Measurements from ENCODE around the gene TMX4.
"Not testable (repeated sequence)": the region's sequence is repeated elsewhere in the genome, so short reads cannot be mapped to it uniquely, and the experiment has no call there.

TMX4 gene

GRCh38 chr20:8019246-8019997 is at the start of gene TMX4:
TMX4 (minus strand) TSS chr20:8019761; CDS start chr20:8019613, 148 bp downstream.
- peak; percentile 80 for DNase-seq (ENCODE audit: low read depth)

GRCh38 chr20:8067082-8067481 is 47.5 kb upstream of the TMX4 start:
- DNase-seq (ENCODE audit: low read depth) = no peak

- no peak for DNase-seq (ENCODE audit: low read depth)
Observed at GRCh38 chr20:8066662-8067061, 47.1 kb upstream of the TMX4 start.

- no peak for DNase-seq (ENCODE audit: low read depth)
Observed at GRCh38 chr20:8065691-8066090, 46.1 kb upstream of the TMX4 start.

- DNase-seq (ENCODE audit: low read depth) = no peak
Observed at GRCh38 chr20:8062756-8063155, 43.2 kb upstream of the TMX4 start.

GRCh38 chr20:8061861-8062518 is 42.4 kb upstream of the TMX4 start:
- no peak for DNase-seq (ENCODE audit: low read depth)

- DNase-seq (ENCODE audit: low read depth) = no peak
Observed at GRCh38 chr20:8060977-8061376, 41.4 kb upstream of the TMX4 start.

GRCh38 chr20:8057871-8058270 is 38.3 kb upstream of the TMX4 start:
- no peak for DNase-seq (ENCODE audit: low read depth)

- DNase-seq (ENCODE audit: low read depth) = no peak
Observed at GRCh38 chr20:8055096-8055495, 35.5 kb upstream of the TMX4 start.

GRCh38 chr20:8050157-8050837 is 30.7 kb upstream of the TMX4 start:
- DNase-seq (ENCODE audit: low read depth) = no peak

GRCh38 chr20:8049310-8049709 is 29.7 kb upstream of the TMX4 start:
- no peak for DNase-seq (ENCODE audit: low read depth)

- no peak for DNase-seq (ENCODE audit: low read depth)
Observed at GRCh38 chr20:8045946-8046345, 26.4 kb upstream of the TMX4 start.

GRCh38 chr20:8043687-8044282 is 24.2 kb upstream of the TMX4 start:
- DNase-seq (ENCODE audit: low read depth) = no peak

- no peak for DNase-seq (ENCODE audit: low read depth)
Observed at GRCh38 chr20:8039042-8039441, 19.5 kb upstream of the TMX4 start.

- DNase-seq (ENCODE audit: low read depth) = no peak
Observed at GRCh38 chr20:8036771-8037170, 17.2 kb upstream of the TMX4 start.

- DNase-seq (ENCODE audit: low read depth) = no peak
Observed at GRCh38 chr20:8033151-8033841, 13.7 kb upstream of the TMX4 start.

- DNase-seq (ENCODE audit: low read depth) = no peak
Observed at GRCh38 chr20:8032499-8032898, 12.9 kb upstream of the TMX4 start.

- not testable (repeated sequence) for DNase-seq (ENCODE audit: low read depth)
Observed at GRCh38 chr20:8031539-8031938, 12.0 kb upstream of the TMX4 start.

GRCh38 chr20:8021541-8022269 is 2.1 kb upstream of the TMX4 start:
- no peak for DNase-seq (ENCODE audit: low read depth)

- DNase-seq (ENCODE audit: low read depth) = no peak
Observed at GRCh38 chr20:8020314-8021079, 936 bp upstream of the TMX4 start.

GRCh38 chr20:8019998-8020247 is 362 bp upstream of the TMX4 start:
- no peak for DNase-seq (ENCODE audit: low read depth)
